ENCODE measurements around the gene SERPINB10.

Gene SERPINB10

DNA sequence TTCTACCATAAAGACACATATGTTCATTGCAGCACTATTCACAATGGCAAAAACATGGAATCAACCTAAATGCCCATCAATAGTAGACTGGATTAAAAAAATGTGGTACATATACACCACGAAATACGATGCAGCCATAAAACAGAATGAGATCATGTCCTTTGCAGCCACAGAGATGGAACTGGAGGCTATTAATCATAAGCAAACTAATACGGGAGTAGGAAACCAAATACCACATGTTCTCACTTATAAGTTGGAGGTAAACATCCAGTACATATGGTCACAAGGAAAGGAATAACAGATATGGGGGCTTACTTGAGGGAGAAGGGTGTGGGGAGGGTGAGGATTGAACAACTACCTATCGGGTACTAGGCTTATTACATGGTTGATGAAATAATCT, 49.0 kb downstream of the SERPINB10 start:
- no peak overlapping the region for H3K4me3 ChIP-seq (ENCODE audit: low read depth, low read length)
- no peak for DNase-seq (ENCODE audit: low read depth)
- TF ChIP-seq, protein P1, sequence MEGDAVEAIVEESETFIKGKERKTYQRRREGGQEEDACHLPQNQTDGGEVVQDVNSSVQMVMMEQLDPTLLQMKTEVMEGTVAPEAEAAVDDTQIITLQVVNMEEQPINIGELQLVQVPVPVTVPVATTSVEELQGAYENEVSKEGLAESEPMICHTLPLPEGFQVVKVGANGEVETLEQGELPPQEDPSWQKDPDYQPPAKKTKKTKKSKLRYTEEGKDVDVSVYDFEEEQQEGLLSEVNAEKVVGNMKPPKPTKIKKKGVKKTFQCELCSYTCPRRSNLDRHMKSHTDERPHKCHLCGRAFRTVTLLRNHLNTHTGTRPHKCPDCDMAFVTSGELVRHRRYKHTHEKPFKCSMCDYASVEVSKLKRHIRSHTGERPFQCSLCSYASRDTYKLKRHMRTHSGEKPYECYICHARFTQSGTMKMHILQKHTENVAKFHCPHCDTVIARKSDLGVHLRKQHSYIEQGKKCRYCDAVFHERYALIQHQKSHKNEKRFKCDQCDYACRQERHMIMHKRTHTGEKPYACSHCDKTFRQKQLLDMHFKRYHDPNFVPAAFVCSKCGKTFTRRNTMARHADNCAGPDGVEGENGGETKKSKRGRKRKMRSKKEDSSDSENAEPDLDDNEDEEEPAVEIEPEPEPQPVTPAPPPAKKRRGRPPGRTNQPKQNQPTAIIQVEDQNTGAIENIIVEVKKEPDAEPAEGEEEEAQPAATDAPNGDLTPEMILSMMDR (IDR thresholded peaks at IDR 0.05; ENCODE audit: insufficient read depth, low read depth, low read length, missing control alignments), result no peak

DNA sequence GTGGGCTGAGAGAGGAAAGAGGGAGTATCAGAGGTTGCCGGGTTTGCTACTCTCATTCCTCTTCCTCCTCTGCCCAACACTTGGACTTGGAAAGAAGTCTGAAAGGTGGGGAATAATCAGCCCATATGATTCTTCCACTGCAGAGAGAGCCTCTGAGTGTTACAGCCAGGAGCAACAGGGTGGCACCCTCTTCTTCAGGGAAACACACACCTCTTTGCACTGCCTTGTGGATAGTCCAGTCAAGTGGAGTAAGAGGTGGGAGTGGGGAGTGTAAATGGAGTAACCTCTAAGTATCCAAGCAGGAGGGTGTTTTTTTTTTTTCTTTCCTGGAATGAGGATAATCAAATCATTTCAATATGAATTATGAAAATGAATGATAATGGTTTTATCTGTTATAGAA, 53.1 kb downstream of the SERPINB10 start:
- no peak overlapping the region for H3K4me3 ChIP-seq (ENCODE audit: low read depth, low read length)
- no peak for DNase-seq (ENCODE audit: low read depth)
- TF ChIP-seq, protein P1 (IDR thresholded peaks at IDR 0.05; ENCODE audit: insufficient read depth, low read depth, low read length, missing control alignments), result no peak

DNA sequence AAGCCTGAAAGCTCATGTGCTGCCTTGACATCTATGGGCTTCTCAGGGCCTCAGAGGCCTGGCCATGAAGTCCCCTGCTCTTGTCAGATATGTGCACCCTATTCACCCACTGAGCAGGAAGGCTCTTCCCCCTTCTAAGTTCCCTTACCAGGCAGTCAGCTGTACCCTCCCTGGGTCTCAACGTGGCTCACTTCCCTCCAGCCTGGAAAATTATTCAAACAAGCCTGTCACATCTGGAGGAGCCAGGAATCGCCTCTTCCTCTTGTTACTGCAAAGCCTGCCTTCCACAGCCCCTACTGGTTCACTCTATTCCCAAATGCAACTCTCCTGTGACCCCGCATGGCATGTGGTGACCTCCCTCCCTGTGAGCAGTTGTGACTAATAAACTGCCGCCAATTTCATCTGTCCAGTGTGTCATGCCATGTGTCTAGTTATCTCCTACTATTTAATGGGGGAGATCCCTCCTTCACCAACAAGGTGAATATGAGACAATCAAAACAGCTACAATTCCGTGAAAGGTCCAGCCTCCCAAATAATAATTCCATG, 53.8 kb downstream of the SERPINB10 start:
- DNase-seq (ENCODE audit: low read depth), result no peak
- TF ChIP-seq, protein P1 (IDR thresholded peaks at IDR 0.05; ENCODE audit: insufficient read depth, low read depth, low read length, missing control alignments), result no peak
- H3K4me3 ChIP-seq (ENCODE audit: low read depth, low read length), result no peak overlapping the region

DNA sequence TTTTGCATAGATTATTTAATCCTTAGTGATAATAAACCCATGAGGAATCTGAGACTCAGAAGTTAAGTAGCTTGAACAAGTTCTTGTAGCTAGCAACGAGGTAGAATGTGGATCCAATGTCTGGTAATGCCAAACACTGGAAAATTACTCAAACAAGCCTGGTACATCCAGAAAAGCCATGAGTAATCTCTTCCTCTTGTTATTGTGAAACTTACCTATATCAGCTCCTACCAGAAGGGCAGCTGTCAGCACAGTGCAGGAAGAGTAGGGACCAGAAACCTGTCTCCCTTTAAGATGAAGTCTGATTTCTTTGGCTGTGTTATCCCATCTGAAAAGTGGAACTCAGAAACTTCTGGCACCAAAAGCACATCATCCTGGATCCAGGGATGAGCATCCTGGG, 54.4 kb downstream of the SERPINB10 start:
- TF ChIP-seq, protein P1 (IDR thresholded peaks at IDR 0.05; ENCODE audit: insufficient read depth, low read depth, low read length, missing control alignments), result no peak

DNA sequence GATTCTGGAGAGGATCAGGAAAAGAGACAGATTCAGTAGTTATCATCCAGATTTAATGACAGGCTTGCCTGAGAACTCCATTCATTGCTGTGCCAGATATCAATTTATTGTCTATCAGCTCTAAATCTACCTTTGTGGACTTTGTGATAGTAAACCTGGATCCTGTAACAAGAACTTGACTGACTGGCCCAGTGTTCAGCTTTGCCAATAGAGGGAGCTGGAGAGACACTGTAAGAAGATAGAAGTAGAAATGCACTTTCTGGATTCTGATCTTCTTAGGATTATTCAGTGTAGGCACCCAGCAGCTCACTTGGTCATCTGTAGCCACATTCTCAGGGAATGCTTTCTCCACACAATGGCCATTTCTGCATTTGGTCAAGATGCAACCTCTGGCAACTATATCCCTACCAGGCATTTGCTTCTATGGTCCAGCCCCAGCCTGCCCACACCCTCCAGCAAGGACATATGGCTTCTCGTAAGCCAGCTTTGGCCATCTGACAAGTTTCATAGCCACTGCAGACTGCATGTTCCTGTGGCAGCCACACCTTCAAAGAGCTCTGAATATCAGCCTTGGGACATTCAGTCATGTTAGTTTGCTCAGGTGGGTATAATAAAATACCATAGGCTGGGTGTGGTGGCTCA, 56.0 kb downstream of the SERPINB10 start:
- peak; percentile 71 for DNase-seq (ENCODE audit: low read depth)
- TF ChIP-seq, protein P1 (IDR thresholded peaks at IDR 0.05; ENCODE audit: insufficient read depth, low read depth, low read length, missing control alignments), result peak; percentile 78
- no peak overlapping the region for H3K4me3 ChIP-seq (ENCODE audit: low read depth, low read length)

More for the DNA sequence above, 54.4 kb downstream of the SERPINB10 start:
- DNase-seq (ENCODE audit: low read depth), result no peak
- H3K4me3 ChIP-seq (ENCODE audit: low read depth, low read length), result no peak overlapping the region

DNA sequence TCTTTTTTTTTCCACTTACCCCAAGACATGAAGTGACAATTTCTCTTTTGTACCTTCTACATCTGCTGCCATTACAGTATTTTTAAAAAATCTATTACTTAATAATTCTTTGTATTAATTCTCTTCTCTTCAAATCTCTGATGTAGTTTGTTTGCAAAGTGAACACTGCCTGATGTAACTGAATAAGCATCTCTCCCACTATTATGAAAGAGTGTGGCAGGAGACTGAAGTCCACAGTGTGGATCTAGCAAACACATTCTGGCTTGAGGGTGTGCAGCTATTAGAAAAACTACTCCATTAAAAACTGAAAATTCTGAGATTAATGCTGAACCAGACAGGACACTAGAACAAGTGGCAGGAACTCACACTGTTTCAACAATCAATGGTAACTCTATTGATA, 57.1 kb downstream of the SERPINB10 start:
- TF ChIP-seq, protein P1 (IDR thresholded peaks at IDR 0.05; ENCODE audit: insufficient read depth, low read depth, low read length, missing control alignments), result no peak
- no peak overlapping the region for H3K4me3 ChIP-seq (ENCODE audit: low read depth, low read length)
- no peak for DNase-seq (ENCODE audit: low read depth)

Data from GM12865 (cell line).